OCI-LY7 (cell line): ENCODE results near the gene LEF1. TPM values are rescaled to one million over a fixed set of nuclear protein-coding genes. Genes with fewer than 3 reads are reported as not detected.

Source experiments
- BruUV-seq: library from RNA; stranded (reverse); fragments of 400-500 nt; replicated peaks from 2 replicates; lab custom pipeline; 2021; lab: Mats Ljungman, UMichigan
- CTCF ChIA-PET: fragments of 300-600 bp; sonication (Branson Sonifier 250); formaldehyde crosslinking; loops from one replicate; lab custom pipeline; 2022; ENCODE audit warnings: antibody characterized with exemption; ENCODE audit not compliant: unreplicated experiment; lab: Charles Lee
- POLR2A ChIA-PET: fragments of 300-600 bp; sonication (Branson Sonifier 250); formaldehyde crosslinking; loops from one replicate; lab custom pipeline; 2022; ENCODE audit warnings: antibody characterized with exemption; lab: Charles Lee
- DNase-seq: peaks from one replicate; pipeline ENCODE4 v3.0.0-alpha.2; 2015; ENCODE audit warnings: low spot score
- H2AFZ ChIP-seq: fragments of 200-600 bp; sonication (generic), shearing (Covaris generic); 2 replicates; pipeline ENCODE4 v1.6.1; 2014; ENCODE audit warnings: mild to moderate bottlenecking, antibody characterized with exemption, low read length, moderate library complexity
- H3K27ac ChIP-seq: fragments of 200-600 bp; sonication (generic); 2 replicates; pipeline ENCODE4 v1.5.1; 2014; ENCODE audit warnings: mixed run types, low read depth, mild to moderate bottlenecking, moderate library complexity, low read length, inconsistent platforms; ENCODE audit not compliant: poor library complexity, severe bottlenecking
- H3K36me3 ChIP-seq: fragments of 200-600 bp; sonication (generic); 2 replicates; pipeline ENCODE4 v1.6.1; 2014; ENCODE audit warnings: mild to moderate bottlenecking, antibody characterized with exemption, low read length, moderate library complexity, mixed read lengths; ENCODE audit not compliant: insufficient read depth
- H3K4me1 ChIP-seq: fragments of 200-600 bp; sonication (generic); 2 replicates; pipeline ENCODE4 v1.5.1; 2014; ENCODE audit warnings: mild to moderate bottlenecking, low read length; ENCODE audit not compliant: insufficient read depth, poor library complexity, severe bottlenecking
- H3K4me2 ChIP-seq: fragments of 200-600 bp; sonication (generic); 2 replicates; pipeline ENCODE4 v1.6.1; 2014; ENCODE audit warnings: mild to moderate bottlenecking, low read length
- H3K4me3 ChIP-seq: fragments of 200-600 bp; sonication (generic); 2 replicates; pipeline ENCODE4 v1.5.1; 2014; ENCODE audit warnings: mild to moderate bottlenecking, low read depth, low read length; ENCODE audit not compliant: poor library complexity, severe bottlenecking
- H3K79me2 ChIP-seq: fragments of 200-600 bp; sonication (generic); 2 replicates; pipeline ENCODE4 v1.6.1; 2016; ENCODE audit warnings: low read depth, mild to moderate bottlenecking, low read length, moderate library complexity, mixed read lengths; ENCODE audit not compliant: insufficient read depth
- H3K9me2 ChIP-seq: fragments of 200-600 bp; sonication (generic); 2 replicates; pipeline ENCODE4 v1.6.1; 2016; ENCODE audit warnings: mild to moderate bottlenecking, low read length, mixed read lengths; ENCODE audit not compliant: insufficient read depth
- H3K9me3 ChIP-seq: fragments of 200-600 bp; sonication (generic); 2 replicates; pipeline ENCODE4 v1.6.1; 2014; ENCODE audit warnings: mild to moderate bottlenecking, mixed run types, low read length, mixed read lengths
- H4K20me1 ChIP-seq: fragments of 200-600 bp; sonication (generic); 2 replicates; pipeline ENCODE4 v1.6.1; 2014; ENCODE audit warnings: mild to moderate bottlenecking, antibody characterized with exemption, low read length, moderate library complexity, mixed read lengths; ENCODE audit not compliant: insufficient read depth
- CTCF ChIP-seq: fragments of 200-600 bp; sonication (generic); conservative IDR thresholded peaks from 2 replicates; pipeline ENCODE4 v1.5.1; 2014; ENCODE audit warnings: mild to moderate bottlenecking, antibody characterized with exemption, low read length, moderate library complexity, mixed read lengths
- EZH2phosphoT487 ChIP-seq: fragments of 200-600 bp; sonication (generic); IDR thresholded peaks from 2 replicates; pipeline ENCODE4 v1.6.1; 2018; ENCODE audit warnings: low read depth, borderline replicate concordance, mild to moderate bottlenecking, mixed run types, antibody characterized with exemption, low read length, moderate library complexity, mixed read lengths
- intact Hi-C: fragments of 100-400 bp; cut with micrococcal nuclease; formaldehyde crosslinking; loops from one replicate; pipeline ENCODE4 v1.10.0; 2022; ENCODE audit not compliant: unreplicated experiment
- total RNA-seq, 2 experiments: library from RNA; depleted of rRNA in 1 of 2; stranded (reverse); fragments of >200 nt in 1 of 2; shearing (Covaris generic) in 1 of 2; gene quantifications; 2 replicates each; pipeline ENCODE4 v1.2.3, GENCODE V29; 2014 to 2022

Gene LEF1
- total RNA-seq, 2 experiments from 2014 or later: 207 to 223 TPM

- peak overlapping the region; percentile 78 for H3K4me2 ChIP-seq
- no peaks in the 10 kb centered on the region for H3K36me3 ChIP-seq
- intact Hi-C loops: loop anchor here (10.0 kb wide), 1 partner anchor 201 kb away; no protein-coding TSS in a partner anchor
- no TSS peak for BruUV-seq
- H3K9me2 ChIP-seq: no peaks in the 10 kb centered on the region
- H3K79me2 ChIP-seq: no peaks in the 10 kb centered on the region
- CTCF ChIA-PET: no interaction called here
- peaks cover 49% of the 10 kb centered on the region for H3K4me1 ChIP-seq
- no peaks in the 10 kb centered on the region for H4K20me1 ChIP-seq
- H3K27ac ChIP-seq: no peak overlapping the region
- TF ChIP-seq CTCF (no peak), EZH2phosphoT487 (no peak)
- peak overlapping the region; percentile 81 for H2AFZ ChIP-seq
- DNase-seq: no peak
- no peaks in the 10 kb centered on the region for H3K9me3 ChIP-seq
- H3K4me3 ChIP-seq: peak overlapping the region; percentile 67
- POLR2A ChIA-PET: interaction anchor here (0.6 to 1.9 kb wide), 5 partner anchors 8 to 186 kb away, joined by 3 to 6 read pairs (median 4); no protein-coding TSS in a partner anchor
Measured at GRCh38 chr4:108173599-108174057, 4.9 kb upstream of the LEF1 start.

- H2AFZ ChIP-seq: peak overlapping the region; percentile 81
- no TSS peak for BruUV-seq
- TF ChIP-seq CTCF (no peak; the same call in 1 of the 2 replicates), EZH2phosphoT487 (no peak)
- peak; percentile 64 for DNase-seq
- peak overlapping the region; percentile 67 for H3K4me3 ChIP-seq
- no peaks in the 10 kb centered on the region for H3K9me2 ChIP-seq
- H3K79me2 ChIP-seq: peaks cover 5% of the 10 kb centered on the region; the same call in 1 of the 2 replicates
- CTCF ChIA-PET: interaction anchor here (1.5 kb wide), 1 partner anchor 143 kb away, joined by 3 read pairs; no protein-coding TSS in a partner anchor
- H3K36me3 ChIP-seq: no peaks in the 10 kb centered on the region
- H3K9me3 ChIP-seq: no peaks in the 10 kb centered on the region
- peak overlapping the region; percentile 78 for H3K4me2 ChIP-seq
- H3K4me1 ChIP-seq: peaks cover 49% of the 10 kb centered on the region
- intact Hi-C loops: loop anchor here (10.0 kb wide), 1 partner anchor 202 kb away; no protein-coding TSS in a partner anchor
- POLR2A ChIA-PET: interaction anchor here (0.6 to 1.9 kb wide), 5 partner anchors 9 to 187 kb away, joined by 3 to 6 read pairs (median 4); no protein-coding TSS in a partner anchor
- H3K27ac ChIP-seq: no peak overlapping the region
- no peaks in the 10 kb centered on the region for H4K20me1 ChIP-seq
Measured at GRCh38 chr4:108172753-108173598, 4.2 kb upstream of the LEF1 start.
